ENCODE data around the gene NADSYN1.

GRCh38 chr11:71486320-71486719 is 33.3 kb downstream of the NADSYN1 start:
- TF ChIP-seq CTCF (IDR thresholded peaks at IDR 0.05 in 8 of 11, conservative IDR thresholded peaks at IDR 0.05 in 3 of 11) (no peak), POLR2A (IDR thresholded peaks at IDR 0.05) (no peak)

Data from spleen (tissue), 7 donors.